Neutrophil (primary cell): ENCODE measurements around the gene DELE1.

Experiments used
- H3K27ac ChIP-seq: fragments of 200-600 bp; sonication (generic); 2 replicates; pipeline ENCODE4 v1.5.1; 2016; ENCODE audit warnings: mild to moderate bottlenecking, moderate library complexity
- H3K27me3 ChIP-seq: fragments of 200-600 bp; sonication (generic); 2 replicates; pipeline ENCODE4 v1.6.0; 2016; ENCODE audit warnings: mild to moderate bottlenecking
- H3K36me3 ChIP-seq: fragments of 200-600 bp; sonication (generic); 2 replicates; pipeline ENCODE4 v1.5.1; 2017
- H3K4me1 ChIP-seq, 2 experiments: fragments of 200-600 bp in 1 of 2; sonication (generic) in 1 of 2; 1 replicate in 1 of 2; 2 replicates in 1 of 2; pipeline versions ENCODE4 v1.5.1 to v1.6.1; 2013 to 2016; ENCODE audit warnings: low read depth in 1 of 2, low read length in 1 of 2, mild to moderate bottlenecking in 1 of 2, moderate library complexity in 1 of 2; ENCODE audit not compliant: control insufficient read depth in 1 of 2, insufficient read depth in 1 of 2
- H3K4me3 ChIP-seq, 2 experiments: fragments of 200-600 bp in 1 of 2; sonication (generic) in 1 of 2; 1 replicate in 1 of 2; 2 replicates in 1 of 2; pipeline ENCODE4 v1.5.1; 2013 to 2016; ENCODE audit warnings: low read depth in 1 of 2, low read length in 1 of 2, mild to moderate bottlenecking in 1 of 2, moderate library complexity in 1 of 2
- H3K9me3 ChIP-seq: fragments of 200-600 bp; sonication (generic); 2 replicates; pipeline ENCODE4 v1.5.1; 2016
- CTCF ChIP-seq: fragments of 200-600 bp; sonication (generic); IDR thresholded peaks from 2 replicates; pipeline ENCODE4 v1.5.1; 2016; ENCODE audit warnings: antibody characterized with exemption

Gene DELE1

GRCh38 chr5:141940695-141941271 lies 17.1 kb downstream of the DELE1 start:
- no peak overlapping the region for H3K27ac ChIP-seq
- TF ChIP-seq CTCF: no peak
- no peaks in the 10 kb centered on the region for H3K9me3 ChIP-seq
- peaks cover 6 to 9% of the 10 kb centered on the region in 2 experiments for H3K4me1 ChIP-seq
- peaks cover 68% of the 10 kb centered on the region for H3K36me3 ChIP-seq
- no peak overlapping the region for H3K4me3 ChIP-seq
- no peaks in the 10 kb centered on the region for H3K27me3 ChIP-seq

DNA sequence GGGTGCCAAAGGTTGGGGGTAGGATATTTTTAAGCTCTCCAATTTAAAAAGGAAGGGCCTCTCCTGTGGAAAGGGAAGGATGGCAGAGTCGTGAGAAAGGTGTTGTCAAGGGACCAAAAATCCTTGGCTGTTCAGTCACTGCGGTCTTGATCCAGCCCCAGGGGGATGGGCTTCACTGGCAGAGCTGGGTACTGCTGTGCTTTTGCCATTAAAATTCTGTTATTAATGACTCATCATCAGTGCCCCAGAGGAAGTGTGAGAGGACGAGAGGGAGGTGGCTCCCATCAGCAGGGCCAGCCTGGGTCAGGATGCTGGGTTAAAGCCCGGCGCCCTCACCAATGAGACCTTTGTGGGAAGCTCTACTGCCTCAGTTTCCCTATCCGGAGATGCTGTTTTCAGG lies 17.6 kb downstream of the DELE1 start:
- H3K36me3 ChIP-seq: peaks cover 63% of the 10 kb centered on the region
- no peaks in the 10 kb centered on the region for H3K9me3 ChIP-seq
- no peak for TF ChIP-seq CTCF
- H3K4me3 ChIP-seq: no peak overlapping the region
- no peak overlapping the region for H3K27ac ChIP-seq
- H3K4me1 ChIP-seq: peaks cover 11 to 14% of the 10 kb centered on the region in 2 experiments
- H3K27me3 ChIP-seq: no peaks in the 10 kb centered on the region

DNA sequence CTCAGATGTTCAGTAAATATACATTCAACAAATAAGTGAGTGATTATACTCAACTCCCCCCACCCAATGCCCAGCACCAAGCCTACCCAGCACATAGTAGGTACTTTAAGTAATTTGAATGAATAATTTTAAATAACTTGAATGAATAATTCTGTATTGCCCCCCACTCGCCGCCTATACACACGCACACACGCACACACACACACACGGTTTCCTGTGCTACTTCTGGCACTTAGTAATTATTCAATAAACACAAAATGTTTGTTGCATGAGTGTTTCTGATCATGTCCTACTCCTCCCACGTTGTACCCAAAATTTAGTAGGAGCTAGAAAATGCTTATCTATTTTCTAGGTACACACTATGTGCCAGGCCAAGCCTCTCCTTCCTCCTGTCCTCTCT lies 18.1 kb downstream of the DELE1 start:
- Histone ChIP-seq H3K4me1 (peaks cover 14 to 17% of the 10 kb centered on the region in 2 experiments), H3K27ac (no peak overlapping the region), H3K4me3 (no peak overlapping the region), H3K36me3 (peaks cover 58% of the 10 kb centered on the region), H3K27me3 (no peaks in the 10 kb centered on the region), H3K9me3 (no peaks in the 10 kb centered on the region)
- no peak for TF ChIP-seq CTCF

GRCh38 chr5:141942185-141942857 lies 18.6 kb downstream of the DELE1 start:
- H3K36me3 ChIP-seq: peaks cover 53% of the 10 kb centered on the region
- no peaks in the 10 kb centered on the region for H3K27me3 ChIP-seq
- H3K4me3 ChIP-seq: no peak overlapping the region
- peaks cover 14 to 17% of the 10 kb centered on the region in 2 experiments for H3K4me1 ChIP-seq
- TF ChIP-seq CTCF: no peak
- H3K9me3 ChIP-seq: no peaks in the 10 kb centered on the region
- H3K27ac ChIP-seq: no peak overlapping the region

- Histone ChIP-seq H3K27me3 (no peaks in the 10 kb centered on the region), H3K4me1 (peaks cover 14 to 21% of the 10 kb centered on the region in 2 experiments), H3K9me3 (no peaks in the 10 kb centered on the region), H3K27ac (no peak overlapping the region), H3K36me3 (peaks cover 37% of the 10 kb centered on the region), H3K4me3 (no peak overlapping the region)
- no peak for TF ChIP-seq CTCF
Measured at GRCh38 chr5:141944076-141944475, 20.4 kb downstream of the DELE1 start.
